ENCODE data around the gene TAAR9. TPM values are rescaled to one million over a fixed set of nuclear protein-coding genes. Genes with fewer than 3 reads are reported as not detected.
A peak's percentile ranks its signal among the peaks of the same experiment; 100 is the strongest.

TAAR9 gene
- polyA plus RNA-seq, 1 donor (not counting 4 experiments of a cell fraction or from before 2014, with no cell fraction given), result not detected

DNA sequence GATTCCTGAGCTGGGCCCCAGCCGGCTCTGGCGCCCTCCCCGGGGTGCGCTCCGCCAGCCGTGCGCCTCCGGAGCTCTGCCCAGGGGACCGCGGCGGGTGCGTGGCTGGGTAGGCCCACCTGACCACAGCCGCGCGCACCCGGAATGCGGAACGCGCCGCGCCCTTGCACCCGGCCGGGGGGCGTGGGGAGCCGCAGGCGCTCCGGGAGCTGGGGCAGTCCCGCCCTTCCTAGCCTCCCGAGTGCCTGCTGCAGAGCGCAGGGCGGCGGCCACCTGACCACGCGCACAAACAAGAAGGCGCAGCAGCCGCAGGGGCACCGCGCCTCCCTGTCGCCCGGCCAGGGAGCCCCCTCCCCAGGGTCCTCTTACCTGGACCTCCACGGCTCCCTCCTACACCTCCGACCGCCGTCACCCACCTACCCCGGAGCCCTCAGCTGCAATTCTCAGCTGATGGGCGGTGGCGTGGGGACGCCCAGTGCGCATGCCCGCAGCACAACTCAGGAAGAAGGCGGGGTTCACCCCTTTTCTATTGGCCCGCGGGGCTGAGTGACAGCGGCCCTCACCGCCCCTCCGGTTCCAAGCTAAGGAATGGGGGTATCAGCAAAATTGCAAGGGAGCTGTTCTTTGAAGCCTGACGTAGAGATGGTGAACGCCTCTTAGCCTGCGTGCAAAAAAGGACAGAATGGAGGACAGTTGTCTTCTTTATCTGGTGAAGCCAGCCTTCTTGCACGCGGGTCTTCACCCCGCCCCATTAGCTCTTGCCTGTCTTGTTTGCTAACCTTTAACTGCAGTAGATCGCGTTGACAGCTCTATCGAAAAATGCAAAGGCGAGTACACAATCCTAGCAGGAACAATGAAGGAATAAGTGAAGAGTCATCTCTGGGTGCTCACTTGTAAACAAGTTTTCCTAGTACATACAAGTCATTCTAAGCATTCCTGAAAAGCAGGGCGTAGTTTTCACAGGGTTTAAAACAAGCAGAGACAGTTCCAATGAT is 25.1 kb upstream of the TAAR9 start, which contains the start of gene STX7:
TSS of gene STX7 (minus strand) at position 479 of the 995 bp plus-strand sequence. CDS start 9,586 bp downstream, outside the sequence.
- no peak for FAIRE-seq
- peak within 1 kb of the TSS; percentile 99 for H2AFZ ChIP-seq (ENCODE audit: control insufficient read depth, low read length)

DNA sequence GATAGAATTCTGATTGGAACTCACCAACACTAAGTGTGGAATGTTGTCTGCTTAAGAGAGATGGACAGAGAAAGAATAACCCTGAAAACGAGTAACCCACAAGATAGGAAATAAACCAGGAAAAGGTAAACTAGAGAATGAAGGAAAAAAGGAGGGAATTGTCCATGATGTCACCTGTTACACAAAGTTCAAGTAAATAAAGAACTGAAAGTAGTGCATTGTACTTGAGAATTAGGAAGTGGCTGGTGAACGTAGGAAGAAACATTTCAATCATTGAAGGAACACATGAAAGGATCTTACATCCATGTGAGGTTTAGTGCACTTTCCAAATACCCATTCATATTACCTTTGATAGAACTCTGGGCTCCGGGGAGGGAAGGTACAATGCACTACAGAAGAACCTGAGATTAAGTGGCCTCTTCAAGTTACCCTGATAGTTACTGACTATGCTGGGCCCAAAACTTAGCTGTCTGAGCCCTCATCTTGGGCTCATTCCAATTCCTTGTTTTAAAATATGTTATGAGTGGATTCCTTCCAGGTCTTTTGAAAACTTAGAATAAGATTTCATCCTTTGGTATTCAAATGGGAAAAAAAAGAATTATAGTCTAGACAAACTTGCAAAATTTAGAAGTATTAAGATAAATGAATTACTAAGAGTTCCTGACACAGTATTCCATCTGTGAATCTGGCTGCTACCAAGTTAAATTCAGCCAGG is 24.1 kb upstream of the TAAR9 start:
- no peaks in the 10 kb centered on the region for H3K27me3 ChIP-seq (ENCODE audit: control insufficient read depth, extremely low read depth, insufficient read depth, low read length)
- peaks cover 13% of the 10 kb centered on the region for H3K4me1 ChIP-seq (ENCODE audit: control insufficient read depth, extremely low read depth, insufficient read depth, low read length)
- no peak overlapping the region for H3K9ac ChIP-seq (ENCODE audit: control insufficient read depth, extremely low read depth, insufficient read depth, low read length)
- peaks cover 32% of the 10 kb centered on the region for H3K79me2 ChIP-seq (ENCODE audit: control insufficient read depth, insufficient read depth, low read length)
- peak overlapping the region; percentile 60 for H2AFZ ChIP-seq (ENCODE audit: control insufficient read depth, low read length)
- H4K20me1 ChIP-seq (ENCODE audit: control insufficient read depth, extremely low read depth, insufficient read depth, low read length), result no peaks in the 10 kb centered on the region
- no peak overlapping the region for H3K27ac ChIP-seq (ENCODE audit: control insufficient read depth, insufficient read depth, low read length)
- no peaks in the 10 kb centered on the region for H3K36me3 ChIP-seq (ENCODE audit: control insufficient read depth in 2 of 2, extremely low read depth in 1 of 2, insufficient read depth in 2 of 2, low read length in 2 of 2)
- DNase-seq (ENCODE audit: low read depth, low spot score), result no peak
- TF ChIP-seq, protein P1, sequence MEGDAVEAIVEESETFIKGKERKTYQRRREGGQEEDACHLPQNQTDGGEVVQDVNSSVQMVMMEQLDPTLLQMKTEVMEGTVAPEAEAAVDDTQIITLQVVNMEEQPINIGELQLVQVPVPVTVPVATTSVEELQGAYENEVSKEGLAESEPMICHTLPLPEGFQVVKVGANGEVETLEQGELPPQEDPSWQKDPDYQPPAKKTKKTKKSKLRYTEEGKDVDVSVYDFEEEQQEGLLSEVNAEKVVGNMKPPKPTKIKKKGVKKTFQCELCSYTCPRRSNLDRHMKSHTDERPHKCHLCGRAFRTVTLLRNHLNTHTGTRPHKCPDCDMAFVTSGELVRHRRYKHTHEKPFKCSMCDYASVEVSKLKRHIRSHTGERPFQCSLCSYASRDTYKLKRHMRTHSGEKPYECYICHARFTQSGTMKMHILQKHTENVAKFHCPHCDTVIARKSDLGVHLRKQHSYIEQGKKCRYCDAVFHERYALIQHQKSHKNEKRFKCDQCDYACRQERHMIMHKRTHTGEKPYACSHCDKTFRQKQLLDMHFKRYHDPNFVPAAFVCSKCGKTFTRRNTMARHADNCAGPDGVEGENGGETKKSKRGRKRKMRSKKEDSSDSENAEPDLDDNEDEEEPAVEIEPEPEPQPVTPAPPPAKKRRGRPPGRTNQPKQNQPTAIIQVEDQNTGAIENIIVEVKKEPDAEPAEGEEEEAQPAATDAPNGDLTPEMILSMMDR (optimal IDR thresholded peaks at IDR 0.05 in 1 of 3, IDR thresholded peaks at IDR 0.05 in 1 of 3, conservative IDR thresholded peaks at IDR 0.05 in 1 of 3; ENCODE audit: extremely low read depth in 1 of 3, insufficient read depth in 2 of 3, low read length in 3 of 3), result no peak
- TF ChIP-seq EZH2 (IDR thresholded peaks at IDR 0.05; ENCODE audit: low read length), result no peak
- dilution Hi-C loops (cut with MboI; ENCODE audit: extremely low pct_ligation_motif_present, low sequenced_read_pairs), result no loop called here
- H3K4me2 ChIP-seq (ENCODE audit: control insufficient read depth, extremely low read depth, insufficient read depth, low read depth, low read length), result peak overlapping the region; percentile 99
- no peaks in the 10 kb centered on the region for H3K9me1 ChIP-seq (ENCODE audit: control insufficient read depth, extremely low read depth, insufficient read depth, low read length)
- FAIRE-seq, result no peak
- no peaks in the 10 kb centered on the region for H3K9me3 ChIP-seq (ENCODE audit: control insufficient read depth, low read depth, low read length)
- H3K4me3 ChIP-seq (ENCODE audit: control insufficient read depth in 2 of 3, extremely low read depth in 1 of 3, insufficient read depth in 2 of 3, low read depth in 1 of 3, low read length in 3 of 3), result peak overlapping the region in 2 of 3 experiments; percentile 94 to 96

More for the DNA sequence above, 25.1 kb upstream of the TAAR9 start, which contains the start of gene STX7:
- Histone ChIP-seq H4K20me1 (ENCODE audit: control insufficient read depth, extremely low read depth, insufficient read depth, low read length) (no peaks in the 10 kb centered on the region), H3K4me3 (ENCODE audit: control insufficient read depth in 2 of 3, extremely low read depth in 1 of 3, insufficient read depth in 2 of 3, low read depth in 1 of 3, low read length in 3 of 3) (peak within 1 kb of the TSS; percentile 88 to 96 (median 94)), H3K4me1 (ENCODE audit: control insufficient read depth, extremely low read depth, insufficient read depth, low read length) (peaks cover 13% of the 10 kb centered on the region), H3K9me1 (ENCODE audit: control insufficient read depth, extremely low read depth, insufficient read depth, low read length) (no peaks in the 10 kb centered on the region), H3K9me3 (ENCODE audit: control insufficient read depth, low read depth, low read length) (no peaks in the 10 kb centered on the region), H3K36me3 (ENCODE audit: control insufficient read depth in 2 of 2, extremely low read depth in 1 of 2, insufficient read depth in 2 of 2, low read length in 2 of 2) (no peaks in the 10 kb centered on the region), H3K27ac (ENCODE audit: control insufficient read depth, insufficient read depth, low read length) (peak within 1 kb of the TSS; percentile 84), H3K9ac (ENCODE audit: control insufficient read depth, extremely low read depth, insufficient read depth, low read length) (peak within 1 kb of the TSS; percentile 88), H3K79me2 (ENCODE audit: control insufficient read depth, insufficient read depth, low read length) (peaks cover 42% of the 10 kb centered on the region), H3K4me2 (ENCODE audit: control insufficient read depth, extremely low read depth, insufficient read depth, low read depth, low read length) (peak within 1 kb of the TSS; percentile 99), H3K27me3 (ENCODE audit: control insufficient read depth, extremely low read depth, insufficient read depth, low read length) (no peaks in the 10 kb centered on the region)
- dilution Hi-C loops (cut with MboI; ENCODE audit: extremely low pct_ligation_motif_present, low sequenced_read_pairs), result no loop called here
- peak; percentile 42 for DNase-seq (ENCODE audit: low read depth, low spot score)
- TF ChIP-seq, protein P1 (optimal IDR thresholded peaks at IDR 0.05 in 1 of 3, IDR thresholded peaks at IDR 0.05 in 1 of 3, conservative IDR thresholded peaks at IDR 0.05 in 1 of 3; ENCODE audit: extremely low read depth in 1 of 3, insufficient read depth in 2 of 3, low read length in 3 of 3), result no peak
- TF ChIP-seq EZH2 (IDR thresholded peaks at IDR 0.05; ENCODE audit: low read length), result no peak
